Measurements from ENCODE around the gene SSC4D. TPM values are rescaled to one million over a fixed set of nuclear protein-coding genes. Genes with fewer than 3 reads are reported as not detected.
A peak's percentile ranks its signal among the peaks of the same experiment; 100 is the strongest.

The SSC4D gene
- total RNA-seq, 1 experiment from 2014 or later, result 14.8 TPM

DNA sequence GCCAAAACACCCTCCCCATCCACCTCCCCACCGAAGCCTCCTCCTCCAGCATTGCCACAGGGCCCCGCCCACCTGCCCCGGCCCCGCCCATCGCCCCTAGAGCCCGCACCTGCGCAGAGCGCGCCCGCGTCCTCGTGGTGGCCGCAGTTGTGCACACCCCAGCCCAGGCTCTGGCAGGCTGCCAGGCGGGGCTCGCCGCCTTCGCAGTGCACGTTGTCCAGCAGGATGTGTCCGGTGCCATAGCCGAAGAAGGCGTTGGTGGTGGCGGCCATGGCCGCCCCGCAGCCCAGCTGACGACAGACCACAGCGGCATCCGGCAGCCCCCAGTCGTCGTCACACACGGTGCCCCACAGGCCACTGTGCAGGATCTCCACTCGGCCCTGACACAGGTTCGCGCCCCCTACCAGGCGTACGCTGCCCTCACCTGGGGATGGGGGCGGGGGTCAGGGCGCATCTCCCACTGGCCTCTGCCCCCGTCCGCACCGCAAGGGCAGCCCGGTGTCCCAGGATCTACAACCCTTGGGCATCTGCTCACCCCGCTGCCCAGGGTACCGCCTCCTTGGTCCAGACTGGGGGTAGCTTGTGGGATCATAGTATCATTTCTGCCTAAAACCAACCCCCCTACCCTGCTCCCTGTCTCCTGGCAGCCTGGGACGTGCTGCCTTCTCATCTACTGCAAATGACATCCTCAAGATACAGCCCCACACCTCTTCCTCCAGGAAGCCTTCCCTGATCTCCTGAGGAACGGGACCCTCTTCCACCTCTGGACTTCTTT lies 11.9 kb downstream of the SSC4D start:
- Histone ChIP-seq H3K9ac (ENCODE audit: extremely low read depth, insufficient read length, low read length) (no peak overlapping the region), H4K20me1 (ENCODE audit: control insufficient read depth, insufficient read depth, insufficient read length) (no peaks in the 10 kb centered on the region)

More for the DNA sequence above, 11.9 kb downstream of the SSC4D start:
- Histone ChIP-seq H3K18ac (ENCODE audit: insufficient read length, low read depth, low read length) (no peak overlapping the region), H3K4me2 (ENCODE audit: insufficient read depth, insufficient read length, low read length) (no peak overlapping the region), H2AFZ (ENCODE audit: low read length) (no peak overlapping the region), H3K27ac (ENCODE audit: insufficient read length, low read depth, low read length) (no peak overlapping the region), H2AK5ac (ENCODE audit: insufficient read length, low read length) (no peak overlapping the region), H3K23me2 (ENCODE audit: insufficient read length, low read depth, low read length, poor library complexity, severe bottlenecking) (peaks cover 6% of the 10 kb centered on the region), H3T11ph (ENCODE audit: low read length) (no peak overlapping the region), H2BK12ac (ENCODE audit: insufficient read length, low read depth, low read length) (no peak overlapping the region), H3K79me1 (ENCODE audit: insufficient read depth, low read depth, low read length, poor library complexity, severe bottlenecking) (no peaks in the 10 kb centered on the region), H3K23ac (ENCODE audit: insufficient read length, low read depth, low read length) (no peak overlapping the region), H2BK5ac (ENCODE audit: insufficient read length, low read length) (no peak overlapping the region), H3K4me1 (ENCODE audit: insufficient read depth, low read length) (no peaks in the 10 kb centered on the region), H3K14ac (ENCODE audit: insufficient read depth, low read length) (no peak overlapping the region), H3K79me2 (ENCODE audit: insufficient read depth, low read length) (no peaks in the 10 kb centered on the region), H4K8ac (replicated peaks; ENCODE audit: insufficient read length, low read depth, low read length) (no peak overlapping the region), H4K91ac (ENCODE audit: insufficient read length, low read depth, low read length) (no peak overlapping the region), H2BK15ac (ENCODE audit: low read depth, low read length) (no peak overlapping the region), H2BK20ac (ENCODE audit: low read depth, low read length, poor library complexity, severe bottlenecking) (no peak overlapping the region), H2BK120ac (ENCODE audit: low read depth, low read length, poor library complexity, severe bottlenecking) (no peak overlapping the region), H3K56ac (ENCODE audit: insufficient read length, low read depth, low read length) (no peak overlapping the region), H3K4ac (ENCODE audit: low read depth, low read length) (no peak overlapping the region), H3K9me3 (ENCODE audit: control insufficient read depth, low read depth, low read length) (no peaks in the 10 kb centered on the region), H3K27me3 (ENCODE audit: insufficient read depth, low read length) (no peaks in the 10 kb centered on the region), H4K5ac (ENCODE audit: insufficient read length, low read depth, low read length) (no peak overlapping the region)
- H3K4me1 Mint-ChIP-seq, result peaks cover 28 to 36% of the 10 kb centered on the region in 2 experiments
- peaks cover 0 to 4% of the 10 kb centered on the region in 2 experiments; a peak in 4 of 5 replicates for H3K9me3 Mint-ChIP-seq
- peaks cover 6% of the 10 kb centered on the region for H3K27me3 Mint-ChIP-seq (ENCODE audit: low read depth)
- no CpG with 5 or more reads among the region's 45 CpGs for WGBS (ENCODE audit: extremely low coverage, insufficient read length, low lambda C conversion rate)
- no peaks in the 10 kb centered on the region for H3K36me3 Mint-ChIP-seq (ENCODE audit: insufficient read depth in 1 of 3, low read depth in 3 of 3)
- peak overlapping the region in 1 of 2 experiments; percentile 3; a peak in 1 of 5 replicates for H3K4me3 Mint-ChIP-seq
- TF ChIP-seq, protein P1, sequence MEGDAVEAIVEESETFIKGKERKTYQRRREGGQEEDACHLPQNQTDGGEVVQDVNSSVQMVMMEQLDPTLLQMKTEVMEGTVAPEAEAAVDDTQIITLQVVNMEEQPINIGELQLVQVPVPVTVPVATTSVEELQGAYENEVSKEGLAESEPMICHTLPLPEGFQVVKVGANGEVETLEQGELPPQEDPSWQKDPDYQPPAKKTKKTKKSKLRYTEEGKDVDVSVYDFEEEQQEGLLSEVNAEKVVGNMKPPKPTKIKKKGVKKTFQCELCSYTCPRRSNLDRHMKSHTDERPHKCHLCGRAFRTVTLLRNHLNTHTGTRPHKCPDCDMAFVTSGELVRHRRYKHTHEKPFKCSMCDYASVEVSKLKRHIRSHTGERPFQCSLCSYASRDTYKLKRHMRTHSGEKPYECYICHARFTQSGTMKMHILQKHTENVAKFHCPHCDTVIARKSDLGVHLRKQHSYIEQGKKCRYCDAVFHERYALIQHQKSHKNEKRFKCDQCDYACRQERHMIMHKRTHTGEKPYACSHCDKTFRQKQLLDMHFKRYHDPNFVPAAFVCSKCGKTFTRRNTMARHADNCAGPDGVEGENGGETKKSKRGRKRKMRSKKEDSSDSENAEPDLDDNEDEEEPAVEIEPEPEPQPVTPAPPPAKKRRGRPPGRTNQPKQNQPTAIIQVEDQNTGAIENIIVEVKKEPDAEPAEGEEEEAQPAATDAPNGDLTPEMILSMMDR (conservative IDR thresholded peaks at IDR 0.05), result no peak
- DNase-seq, result peak; percentile 84
- H3K27ac Mint-ChIP-seq, result no peak overlapping the region

All from H9 (cell line).